Pulmonary artery endothelial cell (primary cell): ENCODE measurements around the gene FKRP. TPM values are rescaled to one million over a fixed set of nuclear protein-coding genes. Genes with fewer than 3 reads are reported as not detected.

Experiments
- total RNA-seq: library from RNA; depleted of rRNA; stranded (reverse); fragments of >200 nt; gene quantifications from 2 replicates; pipeline ENCODE4 v1.2.3, GENCODE V29; 2014

The FKRP gene
- total RNA-seq, 1 donor from 2014 or later: 15.4 TPM

Other genes starting within 250 kb of the FKRP start
- 175 and 224 TPM in 2 replicates for gene CALM3, start 144.7 kb upstream of the FKRP start, total RNA-seq
- 7.9 and 8.5 TPM in 2 replicates for gene PTGIR, start 121.0 kb upstream of the FKRP start, total RNA-seq
- not detected in 2 replicates for gene GNG8, start 109.9 kb upstream of the FKRP start, total RNA-seq
- gene DACT3, start 84.9 kb upstream of the FKRP start, total RNA-seq: 0.66 and 1.3 TPM in 2 replicates
- 39.4 and 49.7 TPM in 2 replicates for gene PRKD2, start 28.9 kb upstream of the FKRP start, total RNA-seq
- 86.7 and 90.7 TPM in 2 replicates for gene STRN4, start 393 bp downstream of the FKRP start, total RNA-seq
- 54.9 and 105 TPM in 2 replicates for gene SLC1A5, start 42.5 kb downstream of the FKRP start, total RNA-seq
- gene AP2S1, start 104.8 kb downstream of the FKRP start, total RNA-seq: 149 and 203 TPM in 2 replicates
- gene ARHGAP35, start 114.9 kb downstream of the FKRP start, total RNA-seq: 21.4 and 30.5 TPM in 2 replicates